Activated CD8-positive, alpha-beta memory T cell treated with anti-CD3 and anti-CD28 coated beads for 1 hour (primary cell): ENCODE data around the gene COPS4.
"Not testable (repeated sequence)": the region's sequence is repeated elsewhere in the genome, so short reads cannot be mapped to it uniquely, and the experiment has no call there.

Experiments used
- DNase-seq, 2 donors: peaks; one replicate each; pipeline ENCODE4 v3.0.0-alpha.2; 2020; ENCODE audit warnings: low read depth in 1 of 2; ENCODE audit errors: extremely low read depth in 1 of 2

Gene COPS4

DNA sequence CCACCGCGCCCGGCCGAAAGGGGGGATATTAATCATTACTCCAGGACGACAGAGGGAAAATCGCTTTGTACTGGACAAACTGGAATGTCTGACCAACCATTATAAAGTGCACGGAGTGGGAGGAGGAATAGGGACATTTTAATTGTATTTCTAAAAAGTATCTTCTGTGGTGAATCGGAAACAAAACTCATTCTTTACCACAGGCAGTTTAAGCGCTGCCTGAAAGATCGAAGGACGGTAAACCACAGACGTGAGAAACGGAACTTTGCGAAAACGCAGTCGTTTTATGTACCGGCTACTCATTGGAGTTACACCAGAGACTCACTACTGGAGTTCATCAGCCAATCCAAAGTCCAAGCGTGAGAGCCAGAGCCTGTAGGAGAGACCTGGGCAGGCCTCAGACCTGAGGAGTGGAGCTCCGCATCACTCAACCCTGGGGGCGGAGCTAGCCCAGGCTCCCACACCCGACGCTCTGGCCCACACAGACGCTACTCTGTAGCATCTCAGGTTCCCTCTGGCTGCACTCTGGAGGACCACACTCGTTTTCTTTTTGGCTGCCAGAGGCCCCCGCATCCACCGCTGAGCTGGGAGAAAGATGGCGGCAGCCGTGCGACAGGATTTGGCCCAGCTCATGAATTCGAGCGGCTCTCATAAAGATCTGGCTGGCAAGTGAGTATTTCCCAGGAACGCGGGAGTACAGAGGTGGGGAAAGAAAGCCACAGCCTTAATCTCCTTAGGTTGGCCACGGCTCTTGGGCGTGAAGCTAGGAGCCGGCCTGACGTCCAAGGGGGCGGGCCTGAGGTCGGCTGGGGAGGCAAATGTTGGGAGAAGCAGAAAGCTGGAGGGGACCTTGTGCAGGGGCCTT, at the start of gene COPS4:
Gene COPS4, plus strand, starts transcription at position 554 of the 865 bp plus-strand sequence. Its CDS starts 42 bp downstream, at position 596.
- peak; percentile 87 to 88 for DNase-seq

DNA sequence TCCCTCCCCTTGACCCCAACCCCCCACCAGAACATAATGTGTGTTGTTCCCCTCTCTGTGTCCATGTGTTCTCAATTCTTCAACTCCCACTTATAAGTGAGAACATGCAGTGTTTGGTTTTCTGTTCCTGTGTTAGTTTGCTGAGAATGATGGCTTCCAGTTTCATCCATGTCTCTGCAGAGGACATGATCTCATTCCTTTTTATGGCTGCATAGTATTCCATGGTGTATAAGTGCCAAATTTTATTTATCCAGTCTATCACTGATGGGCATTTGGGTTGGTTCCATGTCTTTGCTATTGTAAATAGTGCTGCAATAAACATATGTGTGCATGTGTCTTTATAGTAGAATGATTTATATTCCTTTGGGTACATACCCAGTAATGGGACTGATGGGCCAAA, 47.5 kb upstream of the COPS4 start:
- DNase-seq = not testable (repeated sequence)

DNA sequence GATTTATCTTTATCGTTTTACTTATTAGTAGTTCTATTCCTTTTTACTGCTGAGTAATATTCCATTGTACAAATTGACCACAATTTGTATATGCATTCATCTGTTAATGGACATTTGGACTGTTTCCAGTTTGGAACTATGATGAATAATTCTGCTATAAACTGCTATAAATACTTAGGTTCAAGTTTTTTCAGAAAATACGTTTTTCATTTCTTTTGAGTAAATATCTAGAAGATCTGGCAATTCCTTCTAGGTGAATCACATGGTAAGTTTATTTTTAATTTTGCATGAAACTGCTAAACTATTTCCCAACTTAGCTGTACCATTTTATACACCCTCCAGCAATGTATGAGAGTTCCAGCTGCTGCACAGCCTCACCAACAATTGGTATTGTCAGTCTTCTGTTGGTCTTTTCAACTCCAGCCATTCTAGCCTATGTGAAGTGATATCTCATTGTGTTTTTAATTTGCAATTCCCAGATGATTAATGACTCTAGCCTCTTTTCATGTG, 46.6 kb upstream of the COPS4 start:
- no peak for DNase-seq

DNA sequence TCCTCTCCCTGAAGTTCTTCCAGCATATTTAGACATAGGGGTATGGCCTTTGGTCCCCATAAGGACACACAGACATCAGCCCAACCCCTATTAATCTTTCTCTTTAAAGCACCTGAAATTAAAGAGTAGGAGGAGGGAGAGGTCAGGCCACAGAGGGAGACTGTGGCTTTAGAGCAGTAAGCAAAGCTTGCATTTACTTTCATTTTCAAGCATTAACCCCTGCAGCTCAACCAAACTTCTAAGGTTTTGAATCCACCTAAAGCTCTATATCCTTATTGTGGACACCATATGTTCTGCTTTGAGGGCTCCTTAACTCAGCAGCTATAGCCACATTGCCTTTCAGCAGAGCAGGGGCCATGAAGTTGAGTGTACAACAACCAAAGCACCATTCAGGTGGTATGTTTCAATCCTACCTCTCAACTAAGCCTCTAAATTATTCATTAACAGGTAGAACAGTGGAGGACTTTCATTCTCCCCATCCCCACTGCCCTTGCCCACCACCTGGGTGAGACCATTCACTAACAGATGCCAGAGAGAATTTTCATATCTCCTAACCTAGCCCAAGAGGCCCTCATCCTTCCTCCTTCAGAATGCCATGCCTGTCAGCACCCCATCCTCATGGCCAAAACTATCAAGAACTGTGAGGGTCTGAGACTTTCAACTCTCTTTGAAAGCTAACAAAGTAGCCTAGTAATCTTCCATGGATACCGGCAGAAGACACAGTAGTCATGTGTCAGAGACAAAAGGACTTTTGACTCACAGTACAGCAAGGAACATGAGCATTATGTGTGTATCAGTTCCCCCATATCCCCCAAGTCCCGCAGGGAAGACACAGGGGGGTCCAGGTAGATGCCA, 45.2 kb upstream of the COPS4 start:
- DNase-seq = no peak

DNA sequence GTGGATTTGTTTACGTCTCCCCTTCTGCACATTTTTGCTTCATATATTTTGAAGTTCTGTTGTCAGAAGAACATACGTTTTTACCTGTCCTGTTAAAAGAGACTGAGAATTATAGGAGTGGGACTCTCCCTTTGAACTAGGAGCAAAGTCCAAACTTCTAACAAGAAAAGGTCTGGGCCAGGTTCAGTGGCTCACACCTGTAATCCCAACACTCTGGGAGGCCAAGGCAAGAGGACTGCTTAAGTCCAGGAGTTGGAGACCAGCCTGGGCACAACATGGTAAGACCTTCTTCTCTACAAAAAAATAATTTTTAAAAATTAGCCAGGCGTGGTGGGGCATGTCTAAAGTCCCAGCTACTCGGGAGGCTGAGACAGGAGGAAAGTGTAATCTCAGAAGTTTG, 40.1 kb upstream of the COPS4 start:
- no peak for DNase-seq

DNA sequence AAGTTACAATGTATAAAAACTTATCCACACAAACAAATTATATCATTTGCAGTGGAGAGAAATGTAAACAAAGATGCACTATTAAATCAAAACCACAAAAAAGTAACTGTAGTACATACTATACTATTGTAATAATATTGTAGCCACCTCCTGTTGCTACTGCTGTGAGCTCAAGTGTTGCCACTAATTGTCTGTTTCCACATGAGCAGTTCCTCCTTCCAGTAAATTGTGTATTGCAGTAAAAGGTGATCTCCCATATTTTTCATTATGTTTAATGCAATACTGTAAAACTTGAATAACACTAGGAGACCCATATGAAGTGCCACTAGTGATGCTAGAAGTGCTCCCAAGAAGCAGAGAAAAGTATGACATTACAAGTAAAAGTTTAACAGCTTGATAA, 36.1 kb upstream of the COPS4 start:
- no peak for DNase-seq

DNA sequence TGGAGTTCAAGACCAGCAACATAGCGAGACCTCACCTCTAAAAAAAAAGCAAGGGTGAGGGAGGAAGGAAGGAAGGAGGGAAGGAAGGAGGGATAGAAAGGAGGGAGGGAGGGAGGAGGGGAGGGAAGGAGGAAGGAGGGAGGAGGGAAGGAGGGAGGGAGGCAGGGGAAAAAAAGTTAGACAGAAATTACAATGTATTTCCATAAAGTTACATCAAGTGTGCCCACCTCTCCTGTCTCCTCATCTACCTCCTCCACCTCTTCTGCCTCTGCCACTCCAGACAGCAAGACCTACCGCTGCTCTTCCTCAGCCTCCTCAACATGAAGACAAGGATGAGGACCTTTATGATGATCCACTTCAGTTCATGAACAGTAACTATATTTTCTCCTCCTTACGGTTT, 32.7 kb upstream of the COPS4 start:
- DNase-seq = no peak

DNA sequence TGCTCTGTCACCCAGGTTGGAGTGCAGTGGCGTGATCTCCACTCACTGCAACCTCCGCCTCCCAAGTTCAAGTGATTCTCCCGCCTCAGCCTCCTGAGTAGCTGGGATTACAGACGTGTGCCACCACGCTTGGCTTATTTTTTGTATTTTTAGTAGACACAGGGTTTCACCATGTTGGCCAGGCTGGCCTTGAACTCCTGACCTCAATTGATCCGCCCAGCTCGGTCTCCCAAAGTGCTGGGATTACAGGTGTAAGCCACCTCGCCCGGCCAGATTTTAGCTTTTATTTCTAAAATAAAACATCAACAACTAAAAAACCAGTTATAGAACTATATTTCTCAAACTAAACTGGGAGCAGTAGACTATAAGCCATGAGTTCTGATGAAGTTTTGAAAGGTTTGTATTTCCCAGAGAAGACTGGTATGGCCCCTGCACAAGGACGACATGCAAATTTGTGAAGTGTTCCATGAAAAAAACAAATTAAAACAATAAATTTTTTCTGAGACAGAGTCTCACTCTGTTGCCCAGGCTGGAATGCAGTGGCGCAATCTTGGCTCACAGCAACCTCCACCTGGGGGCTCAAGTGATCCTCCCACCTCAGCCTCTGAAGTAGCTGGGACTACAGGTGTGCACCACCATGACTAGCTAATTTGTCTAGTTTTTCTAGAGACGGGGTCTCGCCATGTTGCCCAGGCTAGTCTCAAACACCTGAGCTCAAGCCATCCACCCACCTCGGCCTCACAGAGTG, 31.8 kb upstream of the COPS4 start:
- DNase-seq = not testable (repeated sequence)

DNA sequence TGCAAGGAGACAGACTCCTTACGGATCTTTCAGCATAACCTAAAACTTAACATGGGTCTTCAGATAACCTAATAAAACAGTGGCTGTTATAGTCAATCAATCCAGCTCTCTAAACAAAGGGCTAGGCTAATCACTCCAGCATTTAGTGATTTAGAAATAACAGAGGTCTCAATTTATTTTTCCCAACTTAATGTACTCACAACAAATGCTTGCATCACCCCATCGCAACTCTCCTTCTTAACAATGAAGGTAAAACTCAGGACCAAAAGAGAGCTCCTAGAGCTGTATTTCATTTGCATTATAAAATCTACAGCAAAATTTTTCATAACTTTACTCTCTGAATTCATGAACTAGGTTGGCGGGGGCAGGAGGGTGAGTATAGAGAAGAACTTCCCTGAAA, 25.5 kb upstream of the COPS4 start:
- no peak for DNase-seq

DNA sequence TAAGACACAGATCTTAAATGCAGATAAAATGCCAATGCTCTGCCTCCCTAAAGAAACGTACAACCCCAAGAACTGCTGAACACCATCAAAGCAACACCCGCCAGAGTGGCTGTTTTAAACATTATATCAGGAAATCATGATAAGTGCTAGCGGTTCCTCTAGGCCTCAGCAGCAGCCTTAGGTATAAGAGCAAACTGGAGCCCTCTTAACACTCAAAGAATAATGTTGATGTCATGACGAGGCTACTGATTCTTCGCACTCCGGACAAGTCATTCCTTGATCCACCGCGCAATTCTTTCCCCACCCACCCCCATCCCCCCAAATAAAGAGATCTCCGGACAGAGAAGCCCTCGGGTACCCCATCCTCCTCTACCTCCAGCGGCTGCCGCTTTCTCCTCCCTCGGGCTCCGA, 24.9 kb upstream of the COPS4 start:
- DNase-seq = no peak

DNA sequence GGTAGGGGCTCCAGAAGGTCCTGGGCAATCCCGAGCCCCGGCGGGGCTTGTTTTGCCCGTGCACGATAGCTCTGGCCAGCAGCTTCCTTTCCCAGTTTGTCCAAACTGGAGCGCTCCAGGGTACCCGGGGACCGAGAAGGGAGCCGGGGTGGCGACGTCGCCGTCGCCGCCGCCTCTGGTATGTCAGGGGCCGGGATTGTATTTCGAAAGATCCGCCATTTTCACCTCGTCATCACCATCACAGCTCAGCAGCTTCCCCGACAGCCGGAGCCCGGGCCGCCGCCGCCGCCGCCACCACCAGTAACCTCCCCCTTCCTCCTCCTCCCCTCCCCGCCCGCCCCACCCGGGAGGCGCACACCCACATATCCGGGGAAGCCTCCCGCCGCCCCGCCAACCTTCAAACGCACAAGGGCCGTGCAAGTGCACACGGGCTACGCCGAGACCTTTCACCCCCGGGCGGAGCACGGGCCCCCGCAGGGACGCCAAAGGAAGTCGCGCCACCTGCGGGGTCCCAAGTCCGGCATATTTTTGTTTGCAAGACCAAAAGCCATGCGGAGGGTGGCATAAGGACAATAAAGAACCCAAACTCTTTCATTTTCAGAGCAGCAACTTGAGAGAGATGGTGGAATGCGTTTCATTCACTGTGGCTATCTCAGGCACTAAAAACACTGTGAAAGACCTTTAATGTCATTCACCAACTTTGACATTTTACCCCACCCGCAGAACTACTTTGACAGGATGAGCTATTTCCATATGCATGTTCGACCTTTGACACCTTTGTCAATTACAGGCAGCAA, 24.3 kb upstream of the COPS4 start, which contains the start of gene LIN54:
Gene LIN54, minus strand, starts transcription at position 302 of the 797 bp plus-strand sequence. CDS start 25,979 bp downstream, outside the sequence.
- DNase-seq = peak; percentile 64 to 76

DNA sequence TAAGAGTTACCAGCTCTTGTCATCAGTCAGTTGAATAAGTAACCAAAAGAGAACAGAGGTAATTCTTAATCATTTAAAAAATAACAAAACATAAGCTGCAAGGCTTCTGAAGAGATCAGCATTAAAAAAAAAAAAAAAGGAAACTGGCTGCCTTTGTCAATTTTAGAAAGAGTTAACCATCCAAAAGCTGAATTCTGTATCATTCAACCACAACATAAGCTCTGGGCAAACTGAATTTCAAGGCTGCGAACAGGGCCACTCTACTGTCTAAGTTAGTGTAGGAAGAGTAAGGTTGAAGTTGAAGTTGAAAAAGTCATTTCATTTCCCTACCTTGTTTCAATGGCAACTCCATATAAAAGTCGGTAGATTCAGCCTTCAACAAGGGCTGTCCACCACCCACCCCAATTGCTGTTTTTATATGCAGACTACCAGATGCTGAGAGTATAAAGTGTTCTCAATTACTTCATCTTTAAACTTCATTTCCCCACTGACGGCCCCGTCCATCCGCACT, 23.2 kb upstream of the COPS4 start:
- no peak for DNase-seq

DNA sequence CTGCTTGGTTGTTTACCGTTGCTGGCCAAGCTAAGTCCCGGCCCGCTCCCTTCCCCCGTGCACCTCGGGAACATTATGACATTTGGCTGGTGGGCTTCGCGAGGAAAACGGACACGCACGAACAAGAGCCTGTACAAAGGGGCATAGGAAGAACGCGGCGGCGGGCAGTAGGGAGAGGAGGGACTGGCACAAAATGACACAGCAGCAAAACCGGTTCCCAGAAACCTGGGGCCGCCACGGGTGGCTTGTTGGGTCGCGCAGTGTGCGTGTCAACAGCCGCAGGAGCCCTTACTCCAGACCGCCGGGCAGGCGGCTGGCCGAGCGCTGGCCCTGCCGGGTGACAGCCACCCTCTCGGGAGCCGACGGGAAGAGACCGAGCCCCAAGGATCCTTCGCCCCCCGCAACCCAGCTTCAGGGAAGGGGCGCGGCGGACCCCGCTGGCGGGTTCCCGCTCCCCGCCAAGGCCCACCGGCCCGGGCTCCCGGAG, 22.7 kb upstream of the COPS4 start:
- peak in 1 of 2 donors; percentile 2 for DNase-seq

DNA sequence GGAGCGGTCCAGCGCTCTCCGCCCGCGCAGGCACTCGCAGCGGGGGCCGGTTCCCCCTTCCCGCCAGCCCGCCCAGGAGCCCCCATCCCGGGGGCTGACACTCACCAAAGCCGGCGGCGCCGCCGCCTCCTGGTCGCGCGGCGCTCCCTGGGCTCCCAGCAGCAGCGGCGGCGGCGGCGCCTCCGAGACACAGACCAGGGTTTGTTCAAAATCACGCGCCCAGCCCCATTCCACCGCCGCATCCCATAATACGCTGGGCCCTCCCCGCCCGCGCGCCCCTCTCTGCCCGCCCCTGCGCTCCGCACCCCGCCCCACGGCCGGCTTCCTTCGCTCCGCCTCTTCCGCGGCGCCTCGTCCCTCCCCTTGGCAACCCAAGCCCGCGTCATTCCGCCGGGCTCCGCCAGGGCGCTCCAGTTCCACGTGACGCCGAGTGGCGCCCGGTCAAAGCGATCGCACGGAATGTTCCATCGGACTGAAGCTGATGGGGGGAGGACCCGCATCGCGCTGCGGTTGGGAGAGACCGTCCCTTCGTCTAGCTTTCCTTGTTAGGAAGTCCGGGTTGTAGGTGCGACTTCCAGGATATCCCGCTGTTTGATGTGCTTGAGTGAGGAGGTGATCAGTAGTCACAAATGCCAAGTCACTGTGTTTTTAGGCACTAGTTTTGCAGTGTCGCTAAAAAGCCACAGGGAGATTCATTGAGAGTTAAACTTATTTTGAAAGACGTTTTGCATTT, 22.1 kb upstream of the COPS4 start:
- DNase-seq = peak; percentile 88 to 95

DNA sequence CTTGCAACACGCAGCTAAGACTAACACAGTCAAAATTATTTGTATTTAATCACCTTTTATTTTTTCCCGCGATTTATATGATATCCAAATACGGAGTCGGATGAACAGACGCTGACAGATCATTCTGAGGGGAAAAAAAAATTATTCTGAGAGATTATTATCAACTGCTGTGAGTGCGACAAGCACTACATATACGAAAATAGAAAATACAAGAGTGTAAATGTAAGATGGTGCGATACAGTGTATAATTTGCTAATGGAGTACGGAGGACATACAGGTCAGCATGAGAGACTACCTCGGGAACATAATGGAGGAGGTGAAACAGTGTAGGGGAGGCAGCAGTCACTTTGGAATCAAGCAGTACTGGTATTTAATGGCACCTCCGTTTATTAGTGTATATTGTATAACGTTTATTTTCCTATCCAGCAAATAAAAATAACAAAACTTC, 21.5 kb upstream of the COPS4 start:
- no peak for DNase-seq

DNA sequence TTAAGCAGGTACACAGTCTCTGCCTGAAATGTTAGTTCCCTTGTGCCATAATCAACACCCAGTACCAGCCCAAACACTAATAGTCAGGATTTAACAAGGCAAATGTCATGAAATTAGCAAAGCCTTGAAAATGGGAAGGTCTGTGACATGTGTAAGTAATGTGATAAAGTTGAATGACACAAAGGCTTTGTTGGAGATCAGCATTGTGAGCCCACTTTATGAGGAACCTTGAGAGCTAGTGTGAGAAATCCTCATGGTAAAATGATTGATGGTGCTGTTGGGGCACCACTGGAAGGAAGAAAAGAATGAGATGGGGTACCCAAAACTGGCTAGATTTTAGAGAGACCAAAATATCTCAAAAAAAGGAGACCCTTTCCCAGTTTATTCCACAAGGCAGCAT, 21.1 kb upstream of the COPS4 start:
- no peak for DNase-seq

DNA sequence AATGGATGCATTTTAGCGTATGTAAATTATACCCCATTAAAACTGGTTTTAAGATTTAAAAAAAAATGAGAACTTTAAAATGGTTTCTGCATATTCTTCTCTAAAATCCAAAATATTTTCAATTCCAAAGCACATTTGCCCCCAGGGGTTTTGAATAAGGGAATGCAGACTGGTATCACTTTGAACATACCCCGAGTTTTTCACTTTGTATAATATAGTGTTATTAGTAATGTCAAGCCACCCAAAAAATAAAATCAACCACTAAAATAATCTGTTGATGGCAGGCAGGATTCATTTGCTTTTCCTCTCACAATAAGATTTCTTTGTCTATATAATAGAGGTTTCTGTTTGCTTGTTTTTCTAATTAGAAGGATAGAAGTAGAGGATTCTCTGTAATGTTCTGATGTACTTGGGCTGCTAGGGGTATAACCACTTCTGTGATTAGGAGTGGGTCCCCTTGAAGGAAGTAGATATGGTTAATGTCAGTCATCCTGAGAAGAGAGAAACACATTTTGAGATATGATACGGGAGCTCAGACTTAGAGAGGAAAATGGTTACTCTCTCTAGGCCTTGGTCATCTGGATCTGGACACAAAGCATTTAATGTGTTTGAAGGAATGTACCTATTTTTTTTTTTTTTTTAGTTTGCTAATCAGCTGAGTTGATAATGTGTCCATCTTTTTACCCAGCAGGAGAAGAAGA, 15.0 kb upstream of the COPS4 start:
- no peak for DNase-seq

DNA sequence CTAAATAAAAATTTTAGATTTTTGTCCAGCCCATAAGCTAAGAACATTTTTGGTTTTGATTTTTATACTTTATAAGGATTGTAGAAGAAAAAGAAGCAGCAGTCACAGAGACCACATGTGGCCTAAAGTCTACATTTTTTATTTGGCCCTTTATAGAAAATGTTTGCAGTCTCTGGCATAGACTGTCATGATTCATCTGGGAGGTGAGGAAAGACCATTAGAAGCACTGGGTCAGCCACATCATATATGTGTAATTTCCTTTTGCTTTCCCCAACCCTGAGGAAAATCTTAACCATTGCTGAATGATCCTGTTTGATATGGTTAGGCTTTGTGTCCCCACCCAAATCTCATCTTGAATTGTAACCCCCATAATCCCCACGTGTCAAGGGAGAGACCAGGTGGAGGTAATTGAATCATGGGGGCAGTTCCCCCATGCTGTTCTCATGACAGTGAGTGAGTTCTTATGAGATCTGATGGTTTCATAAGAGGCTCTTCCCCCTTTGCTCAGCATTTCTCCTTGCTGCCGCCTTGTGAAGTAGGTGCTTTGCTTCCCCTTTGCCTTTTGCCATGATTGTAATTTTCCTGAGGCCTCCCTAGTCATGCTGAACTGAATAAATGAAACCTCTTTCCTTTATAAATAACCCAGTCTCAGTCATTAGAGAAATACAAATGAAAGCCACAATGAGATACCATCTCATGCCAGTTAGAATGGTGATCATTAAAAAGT, 12.1 kb upstream of the COPS4 start:
- no peak for DNase-seq
